OCI-LY1 (cell line): ENCODE measurements around the gene LIMS1.

Experiments used
- CTCF ChIP-seq: fragments of 200-600 bp; sonication (generic), shearing (Covaris generic); IDR thresholded peaks from 2 replicates; pipeline ENCODE4 v1.5.1; 2017; ENCODE audit warnings: mild to moderate bottlenecking, antibody characterized with exemption, low read length, moderate library complexity, mixed read lengths
- EZH2 ChIP-seq: fragments of 200-600 bp; sonication (generic), shearing (Covaris generic); IDR thresholded peaks from 2 replicates; pipeline ENCODE4 v1.8.0; 2017; ENCODE audit warnings: borderline replicate concordance, mixed run types, mild to moderate bottlenecking, antibody characterized with exemption, low read length, moderate library complexity, mixed read lengths

GRCh38 chr2:108620656-108621055 is 86.4 kb downstream of the LIMS1 start:
- TF ChIP-seq CTCF (no peak), EZH2 (no peak)
